Nephron progenitor cell (in vitro differentiated cells): ENCODE results near the gene DFFB.

Source experiments
- DNase-seq: peaks from one replicate; pipeline ENCODE4 v3.0.0; 2021
- H3K27ac Mint-ChIP-seq: 2 replicates; pipeline ENCODE4 v1.8.0; 2021; ENCODE audit warnings: mild to moderate bottlenecking, moderate library complexity, mixed read lengths
- H3K27me3 Mint-ChIP-seq: 2 replicates; pipeline ENCODE4 v1.8.0; 2021; ENCODE audit warnings: mild to moderate bottlenecking, low read depth, mixed read lengths; ENCODE audit not compliant: poor library complexity
- H3K36me3 Mint-ChIP-seq: 2 replicates; pipeline ENCODE4 v1.8.0; 2021; ENCODE audit warnings: low read depth, mixed read lengths
- H3K4me1 Mint-ChIP-seq: 2 replicates; pipeline ENCODE4 v1.8.0; 2021; ENCODE audit warnings: mixed read lengths
- H3K4me3 Mint-ChIP-seq: 2 replicates; pipeline ENCODE4 v1.8.0; 2021; ENCODE audit warnings: mild to moderate bottlenecking, moderate library complexity, mixed read lengths
- H3K9me3 Mint-ChIP-seq: 2 replicates; pipeline ENCODE4 v1.8.0; 2021; ENCODE audit warnings: mild to moderate bottlenecking, moderate library complexity, mixed read lengths
- CTCF ChIP-seq: fragments of 200-600 bp; sonication (generic); IDR thresholded peaks from 2 replicates; pipeline ENCODE4 v1.5.0; 2021; ENCODE audit warnings: antibody characterized with exemption

The DFFB gene

GRCh38 chr1:3906672-3907020, 49.4 kb downstream of the DFFB start:
- no peak for TF ChIP-seq CTCF
- Mint-ChIP-seq H3K4me1 (peaks cover 72% of the 10 kb centered on the region), H3K36me3 (no peaks in the 10 kb centered on the region), H3K4me3 (no peak overlapping the region), H3K9me3 (no peaks in the 10 kb centered on the region), H3K27ac (no peak overlapping the region), H3K27me3 (peaks cover 4% of the 10 kb centered on the region)
- DNase-seq: no peak

GRCh38 chr1:3907031-3907534, 49.8 kb downstream of the DFFB start:
- H3K4me3 Mint-ChIP-seq: no peak overlapping the region
- TF ChIP-seq CTCF: peak; percentile 7
- H3K27me3 Mint-ChIP-seq: peaks cover 8% of the 10 kb centered on the region
- no peaks in the 10 kb centered on the region for H3K36me3 Mint-ChIP-seq
- DNase-seq: peak; percentile 55
- H3K27ac Mint-ChIP-seq: peak overlapping the region; percentile 93
- H3K9me3 Mint-ChIP-seq: no peaks in the 10 kb centered on the region
- peaks cover 76% of the 10 kb centered on the region for H3K4me1 Mint-ChIP-seq

- Mint-ChIP-seq H3K4me3 (no peak overlapping the region), H3K27ac (no peak overlapping the region), H3K27me3 (peaks cover 13% of the 10 kb centered on the region)
Observed at GRCh38 chr1:3907621-3908165, 50.4 kb downstream of the DFFB start.

GRCh38 chr1:3908886-3909517, 51.7 kb downstream of the DFFB start:
- no peaks in the 10 kb centered on the region for H3K9me3 Mint-ChIP-seq
- H3K4me1 Mint-ChIP-seq: peaks cover 63% of the 10 kb centered on the region
- H3K4me3 Mint-ChIP-seq: no peak overlapping the region
- no peaks in the 10 kb centered on the region for H3K36me3 Mint-ChIP-seq
- H3K27ac Mint-ChIP-seq: no peak overlapping the region
- no peak for DNase-seq
- TF ChIP-seq CTCF: no peak
- H3K27me3 Mint-ChIP-seq: peaks cover 14% of the 10 kb centered on the region

More at GRCh38 chr1:3907621-3908165, 50.4 kb downstream of the DFFB start:
- H3K36me3 Mint-ChIP-seq: no peaks in the 10 kb centered on the region
- H3K4me1 Mint-ChIP-seq: peaks cover 73% of the 10 kb centered on the region
- DNase-seq: no peak
- no peak for TF ChIP-seq CTCF
- H3K9me3 Mint-ChIP-seq: no peaks in the 10 kb centered on the region

- H3K27ac Mint-ChIP-seq: no peak overlapping the region
Observed at GRCh38 chr1:3909615-3910014, 52.3 kb downstream of the DFFB start.

More at GRCh38 chr1:3909615-3910014, 52.3 kb downstream of the DFFB start:
- no peak for TF ChIP-seq CTCF
- Mint-ChIP-seq H3K4me3 (no peak overlapping the region), H3K27me3 (peaks cover 14% of the 10 kb centered on the region), H3K9me3 (no peaks in the 10 kb centered on the region), H3K4me1 (peaks cover 58% of the 10 kb centered on the region), H3K36me3 (no peaks in the 10 kb centered on the region)
- no peak for DNase-seq
